Mucosa of rectum (tissue), 2 donors: Measurements from ENCODE around the gene AMZ1.
"Not testable (repeated sequence)": the region's sequence is repeated elsewhere in the genome, so short reads cannot be mapped to it uniquely, and the experiment has no call there.

Experiments used
- H3K27ac ChIP-seq, 2 donors: one replicate each; pipeline ENCODE4 v1.7.0; 2013; ENCODE audit warnings: inconsistent platforms in 2 of 2, low read depth in 2 of 2, low read length in 2 of 2
- H3K27me3 ChIP-seq, 2 donors: one replicate each; pipeline ENCODE4 v1.7.0; 2013; ENCODE audit warnings: low read length in 2 of 2; ENCODE audit not compliant: control insufficient read depth in 2 of 2, insufficient read depth in 2 of 2
- H3K36me3 ChIP-seq, 2 donors: one replicate each; pipeline ENCODE4 v1.7.0; 2013; ENCODE audit warnings: low read length in 2 of 2; ENCODE audit not compliant: control insufficient read depth in 2 of 2, insufficient read depth in 2 of 2
- H3K4me1 ChIP-seq, 2 donors: one replicate each; pipeline ENCODE4 v1.7.0; 2013; ENCODE audit warnings: low read length in 2 of 2, mild to moderate bottlenecking in 1 of 2; ENCODE audit not compliant: control insufficient read depth in 2 of 2, insufficient read depth in 2 of 2
- H3K4me3 ChIP-seq, 2 donors: one replicate each; pipeline ENCODE4 v1.7.0; 2013; ENCODE audit warnings: low read length in 2 of 2
- H3K9ac ChIP-seq, 2 donors: one replicate each; pipeline ENCODE4 v1.7.0; 2013; ENCODE audit warnings: low read length in 2 of 2, low read depth in 1 of 2, mild to moderate bottlenecking in 1 of 2
- H3K9me3 ChIP-seq, 2 donors: one replicate each; pipeline ENCODE4 v1.7.0; 2013; ENCODE audit warnings: low read length in 2 of 2; ENCODE audit not compliant: control insufficient read depth in 2 of 2
- donor health status: healthy.
- donor health status: Normal muscosa, but diverticular disease.

The AMZ1 gene

DNA sequence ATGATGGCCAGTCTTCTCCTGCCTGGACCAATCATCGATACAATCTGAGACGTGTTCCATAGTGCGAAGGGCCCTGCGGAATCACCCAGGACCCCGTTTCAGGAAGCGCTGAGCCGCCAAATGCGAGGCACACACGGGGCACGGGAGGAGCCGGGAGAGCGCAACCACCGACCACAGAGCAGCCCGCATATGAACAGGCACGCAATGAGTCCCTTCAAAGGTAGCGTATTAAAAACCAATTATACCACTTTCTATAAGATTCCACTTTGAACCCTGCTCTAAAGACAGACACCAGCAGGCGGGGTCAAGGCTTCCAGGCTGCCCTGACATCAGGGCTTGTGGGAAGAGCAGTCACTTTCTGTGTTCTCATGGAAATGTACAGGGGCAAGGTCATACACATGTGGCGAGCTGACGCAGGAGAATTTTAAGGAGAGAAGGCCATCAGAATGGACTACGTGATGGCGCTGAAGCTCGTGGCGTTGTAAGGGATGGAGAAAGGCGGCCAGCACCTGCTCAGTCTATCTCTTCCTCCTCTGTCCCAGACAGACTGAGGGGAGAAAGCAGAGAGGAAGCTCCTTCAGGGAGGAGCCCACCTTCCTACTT lies 46.2 kb downstream of the AMZ1 start:
- H3K9ac ChIP-seq, result no peak overlapping the region
- H3K27me3 ChIP-seq, result no peaks in the 10 kb centered on the region
- no peak overlapping the region for H3K4me3 ChIP-seq
- H3K27ac ChIP-seq, result peak overlapping the region in 1 of 2 donors; percentile 70
- peaks cover 2 to 8% of the 10 kb centered on the region in 2 donors for H3K4me1 ChIP-seq
- no peaks in the 10 kb centered on the region for H3K9me3 ChIP-seq
- peaks cover 4 to 10% of the 10 kb centered on the region in 2 donors for H3K36me3 ChIP-seq

DNA sequence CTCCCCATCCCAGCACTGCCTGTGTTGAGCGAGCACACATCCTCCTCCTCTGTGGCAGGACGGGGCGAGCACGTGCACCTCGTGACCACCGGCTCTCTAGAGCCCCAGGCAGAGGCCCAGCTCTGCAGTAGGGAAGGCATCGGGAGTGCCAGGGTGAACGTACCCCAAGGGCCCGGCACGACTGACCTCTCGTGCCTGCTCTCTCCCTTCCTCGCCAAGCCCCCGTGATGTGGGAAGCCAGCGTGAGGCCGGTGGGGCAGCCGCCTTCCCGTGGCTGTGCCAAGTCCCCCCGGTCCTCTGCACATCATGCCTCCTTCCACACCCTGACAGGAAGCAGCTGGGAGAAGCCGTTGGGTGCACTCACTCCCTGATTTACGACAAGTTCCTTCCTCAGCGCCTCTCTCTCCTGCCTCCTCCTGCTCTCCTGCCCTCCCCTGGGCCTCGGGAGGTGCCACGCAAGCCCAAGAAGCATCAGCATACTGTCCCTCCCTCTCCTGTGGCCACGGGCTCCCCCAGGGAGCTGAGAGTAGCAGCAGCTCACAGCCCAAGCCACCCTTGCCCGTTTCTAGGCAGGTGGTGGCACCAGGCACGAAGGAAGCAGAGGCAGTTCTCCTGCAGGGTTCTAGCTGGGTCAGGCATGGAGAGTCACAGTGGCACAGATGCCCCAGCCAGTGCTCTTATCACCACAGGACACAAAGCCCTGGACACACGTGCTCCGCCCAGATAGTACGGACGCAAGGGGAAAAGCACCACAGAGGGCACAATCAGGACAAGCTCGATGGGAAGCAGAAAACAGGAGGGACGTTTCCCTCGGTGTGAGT lies 47.0 kb downstream of the AMZ1 start:
- H3K9ac ChIP-seq, result no peak overlapping the region
- H3K9me3 ChIP-seq, result no peaks in the 10 kb centered on the region
- H3K36me3 ChIP-seq, result peaks cover 3 to 10% of the 10 kb centered on the region in 2 donors
- H3K4me3 ChIP-seq, result no peak overlapping the region
- no peaks in the 10 kb centered on the region for H3K27me3 ChIP-seq
- peaks cover 0 to 8% of the 10 kb centered on the region in 2 donors for H3K4me1 ChIP-seq
- H3K27ac ChIP-seq, result peak overlapping the region; percentile 22 to 70

DNA sequence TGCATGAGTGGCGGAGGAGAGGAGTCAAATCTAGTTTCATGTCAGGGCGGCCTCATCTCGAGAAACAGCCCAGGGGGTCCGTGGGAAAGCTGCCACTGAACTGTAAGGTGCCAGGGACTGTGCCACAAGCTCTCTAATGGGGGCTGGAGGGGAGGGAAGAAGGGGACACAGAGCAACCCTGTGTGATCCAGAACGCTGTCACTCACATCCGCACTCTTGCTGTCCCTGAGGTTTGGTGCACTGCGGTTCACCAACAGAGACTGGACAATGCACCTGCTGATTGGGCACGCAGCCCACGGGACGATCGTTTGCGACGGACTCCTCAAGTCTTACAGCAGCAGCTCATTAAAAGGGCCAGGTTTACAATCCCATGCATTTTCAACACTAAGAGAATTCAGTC lies 47.7 kb downstream of the AMZ1 start:
- H3K36me3 ChIP-seq, result peaks cover 0 to 6% of the 10 kb centered on the region in 2 donors
- H3K27me3 ChIP-seq, result no peaks in the 10 kb centered on the region
- H3K4me1 ChIP-seq, result peaks cover 0 to 8% of the 10 kb centered on the region in 2 donors
- H3K27ac ChIP-seq, result no peak overlapping the region
- H3K9ac ChIP-seq, result no peak overlapping the region
- H3K4me3 ChIP-seq, result no peak overlapping the region
- no peaks in the 10 kb centered on the region for H3K9me3 ChIP-seq

DNA sequence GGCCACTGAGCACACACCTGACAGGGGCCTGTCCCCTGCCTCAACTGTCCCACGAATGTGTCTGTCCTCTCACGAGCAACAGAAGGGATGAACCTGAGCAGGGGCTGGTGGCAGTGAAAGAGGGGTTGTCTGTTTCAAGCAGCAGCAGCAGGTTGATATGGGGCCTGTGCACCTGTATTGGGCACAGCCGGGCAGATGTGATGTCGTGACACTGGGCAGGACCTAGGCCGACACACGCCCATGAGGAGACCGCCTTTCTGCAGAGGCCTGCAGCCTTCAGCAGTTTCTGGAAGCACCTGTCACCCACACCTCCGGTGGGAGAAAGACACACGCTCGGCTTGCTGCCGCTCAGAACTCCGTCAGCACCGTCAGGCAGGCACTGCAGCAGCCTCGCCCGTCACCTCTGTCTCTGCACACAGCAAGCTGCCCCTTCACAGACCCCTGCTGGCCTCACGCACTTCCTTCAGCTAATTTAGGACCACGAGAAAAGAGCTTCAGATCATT lies 48.5 kb downstream of the AMZ1 start:
- peaks cover 0 to 8% of the 10 kb centered on the region in 2 donors for H3K4me1 ChIP-seq
- H3K9ac ChIP-seq, result no peak overlapping the region
- H3K36me3 ChIP-seq, result no peaks in the 10 kb centered on the region
- no peak overlapping the region for H3K27ac ChIP-seq
- no peaks in the 10 kb centered on the region for H3K27me3 ChIP-seq
- H3K9me3 ChIP-seq, result no peaks in the 10 kb centered on the region
- H3K4me3 ChIP-seq, result no peak overlapping the region

DNA sequence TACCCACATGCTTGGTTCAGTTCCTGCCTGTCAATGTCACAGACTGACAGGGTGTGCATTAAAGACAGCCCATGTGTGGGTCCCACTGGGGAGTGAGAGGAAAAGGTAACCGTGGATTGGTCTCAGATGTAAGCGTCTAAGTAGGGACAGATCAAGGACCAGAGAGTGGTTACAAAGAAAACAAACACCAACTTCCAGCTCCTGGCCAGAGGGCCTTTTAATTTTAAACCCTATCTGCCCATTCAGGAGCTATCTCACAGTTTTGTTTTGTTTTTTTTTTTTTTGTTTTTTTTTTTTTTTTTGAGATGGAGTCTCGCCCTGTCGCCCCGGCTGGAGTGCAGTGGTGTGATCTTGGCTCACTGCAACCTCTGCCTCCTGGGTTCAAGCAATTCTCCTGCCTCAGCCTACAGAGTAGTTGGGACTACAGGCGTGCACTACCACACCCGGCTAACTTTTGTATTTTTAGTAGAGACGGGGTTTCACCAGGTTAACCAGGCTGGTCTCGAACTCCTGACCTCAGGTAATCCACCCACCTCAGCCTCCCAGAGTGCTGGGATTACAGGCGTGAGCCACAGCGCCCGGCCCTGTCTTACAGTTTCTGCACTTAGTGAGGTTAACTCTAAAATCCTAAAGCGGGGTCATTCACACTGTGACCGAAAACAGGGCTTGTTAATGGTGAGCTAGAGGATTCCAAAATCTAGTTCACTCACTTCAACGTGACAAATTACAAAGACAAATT lies 49.2 kb downstream of the AMZ1 start:
- not testable (repeated sequence) for H3K9ac ChIP-seq, H3K27ac ChIP-seq, H3K36me3 ChIP-seq, H3K4me3 ChIP-seq, H3K9me3 ChIP-seq, H3K27me3 ChIP-seq, H3K4me1 ChIP-seq

DNA sequence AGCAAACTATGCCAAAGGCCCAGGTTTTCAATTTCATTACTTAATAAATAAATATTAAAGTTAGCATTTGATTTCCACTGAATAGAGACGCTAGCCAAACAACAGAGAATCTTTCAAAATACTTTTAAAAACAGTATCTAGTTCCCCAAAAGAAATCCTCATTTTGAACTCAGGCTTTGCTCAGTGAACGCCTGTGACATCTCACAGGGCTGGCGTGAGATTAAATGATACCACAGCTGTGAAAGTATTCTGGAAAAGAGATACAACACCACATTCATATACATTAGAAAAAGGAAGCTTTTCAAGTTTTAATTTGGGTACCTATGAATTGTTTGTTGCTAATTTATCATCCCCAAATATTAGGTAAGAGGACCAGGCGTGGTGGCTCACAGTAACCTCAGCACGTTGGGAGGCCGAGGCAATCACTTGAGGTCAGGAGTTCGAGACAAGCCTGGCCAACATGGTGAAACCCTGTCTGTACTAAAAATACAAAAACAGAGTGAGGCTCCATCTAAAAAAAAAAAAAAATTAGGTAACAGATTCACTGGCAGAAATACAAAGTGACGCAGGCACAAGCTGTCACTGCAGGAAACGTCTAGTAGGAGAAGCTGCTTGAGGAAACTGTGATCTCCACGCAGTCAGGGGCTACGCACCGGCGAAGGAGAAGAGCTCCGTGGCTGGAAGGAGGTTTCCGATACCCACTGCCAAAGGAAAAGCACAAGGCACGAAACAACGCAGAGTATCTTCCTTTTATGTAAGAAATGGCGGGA lies 50.0 kb downstream of the AMZ1 start:
- no peaks in the 10 kb centered on the region for H3K27me3 ChIP-seq
- no peak overlapping the region for H3K4me3 ChIP-seq
- H3K36me3 ChIP-seq, result no peaks in the 10 kb centered on the region
- peak overlapping the region in 1 of 2 donors; percentile 35 for H3K27ac ChIP-seq
- H3K4me1 ChIP-seq, result peaks cover 0 to 8% of the 10 kb centered on the region in 2 donors
- H3K9ac ChIP-seq, result no peak overlapping the region
- no peaks in the 10 kb centered on the region for H3K9me3 ChIP-seq

DNA sequence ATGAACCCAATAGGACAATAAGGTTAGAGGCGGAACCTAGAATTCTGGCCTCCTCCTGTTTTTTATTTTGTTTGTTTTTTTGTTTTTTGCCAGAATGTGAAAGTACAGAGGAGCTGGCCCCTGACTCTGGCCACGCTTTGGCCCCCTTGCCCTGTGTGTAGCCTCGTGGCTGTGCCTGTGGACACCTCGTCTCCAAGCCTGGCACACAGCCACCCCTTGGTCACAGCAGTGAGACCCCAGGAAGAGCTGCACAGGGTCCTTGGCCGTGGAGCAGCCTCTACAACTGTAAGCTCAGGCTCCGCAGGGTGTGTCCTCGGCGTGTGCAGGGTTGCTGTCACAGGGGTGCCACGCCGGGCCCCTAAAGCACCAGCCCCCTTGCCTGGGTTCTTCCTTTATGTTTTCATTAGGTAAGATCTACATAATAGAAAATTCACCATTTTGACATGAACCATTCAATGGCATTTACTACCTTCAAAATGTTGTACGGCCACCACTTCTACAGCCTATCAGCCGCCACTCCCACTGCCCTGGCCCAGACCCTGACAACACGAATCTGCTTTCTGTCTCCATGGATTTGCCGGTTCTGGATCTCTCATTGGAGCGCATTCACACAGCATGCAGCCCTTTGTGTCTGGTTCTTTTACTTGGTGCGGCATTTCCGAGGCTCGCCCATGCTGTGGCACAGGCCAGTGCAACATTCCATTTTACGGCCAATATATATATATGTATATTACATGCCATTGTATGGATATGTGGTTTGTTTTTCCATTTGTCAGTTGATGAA lies 51.0 kb downstream of the AMZ1 start:
- Histone ChIP-seq H3K9ac (no peak overlapping the region), H3K27me3 (no peaks in the 10 kb centered on the region), H3K9me3 (no peaks in the 10 kb centered on the region), H3K27ac (no peak overlapping the region), H3K36me3 (no peaks in the 10 kb centered on the region), H3K4me3 (no peak overlapping the region), H3K4me1 (peaks cover 0 to 8% of the 10 kb centered on the region in 2 donors)

DNA sequence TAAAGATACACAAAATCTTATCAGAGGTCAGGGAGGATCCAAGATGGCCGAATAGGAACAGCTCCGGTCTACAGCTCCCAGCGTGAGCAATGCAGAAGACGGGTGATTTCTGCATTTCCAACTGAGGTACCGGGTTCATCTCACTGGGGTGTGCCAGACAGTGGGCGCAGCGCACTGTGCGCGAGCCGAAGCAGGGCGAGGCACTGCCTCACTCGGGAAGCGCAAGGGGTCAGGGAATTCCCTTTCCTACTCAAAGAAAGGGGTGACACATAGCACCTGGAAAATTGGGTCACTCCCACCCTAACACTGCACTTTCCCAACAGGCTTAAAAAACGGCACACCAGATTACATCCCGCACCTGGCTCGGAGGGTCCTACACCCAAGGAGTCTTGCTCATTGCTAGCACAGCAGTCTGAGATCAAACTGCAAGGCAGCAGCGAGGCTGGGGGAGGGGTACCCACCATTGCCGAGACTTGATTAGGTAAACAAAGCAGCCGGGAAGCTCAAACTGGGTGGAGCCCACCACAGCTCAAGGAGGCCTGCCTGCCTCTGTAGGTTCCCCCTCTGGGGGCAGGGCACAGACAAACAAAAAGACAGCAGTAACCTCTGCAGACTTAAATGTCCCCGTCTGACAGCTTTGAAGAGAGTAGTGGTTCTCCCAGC lies 55.7 kb downstream of the AMZ1 start:
- H3K9ac ChIP-seq, H3K4me3 ChIP-seq, H3K4me1 ChIP-seq, H3K27me3 ChIP-seq, H3K9me3 ChIP-seq, H3K36me3 ChIP-seq, H3K27ac ChIP-seq: not testable (repeated sequence)

DNA sequence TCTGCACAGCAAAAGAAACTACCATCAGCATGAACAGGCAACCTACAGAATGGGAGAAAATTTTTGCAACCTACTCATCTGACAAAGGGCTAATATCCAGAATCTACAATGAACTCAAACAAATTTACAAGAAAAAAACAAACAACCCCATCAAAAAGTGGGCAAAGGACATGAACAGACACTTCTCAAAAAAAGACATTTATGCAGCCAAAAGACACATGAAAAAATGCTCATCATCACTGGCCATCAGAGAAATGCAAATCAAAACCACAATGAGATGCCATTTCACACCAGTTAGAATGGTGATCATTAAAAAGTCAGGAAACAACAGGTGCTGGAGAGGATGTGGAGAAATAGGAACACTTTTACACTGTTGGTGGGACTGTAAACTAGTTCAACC lies 60.7 kb downstream of the AMZ1 start:
- H3K4me3 ChIP-seq, H3K9ac ChIP-seq, H3K36me3 ChIP-seq, H3K27ac ChIP-seq, H3K27me3 ChIP-seq, H3K9me3 ChIP-seq, H3K4me1 ChIP-seq: not testable (repeated sequence)
